MCF 10A (cell line): ENCODE data around the gene NFKB2. TPM values are rescaled to one million over a fixed set of nuclear protein-coding genes. Genes with fewer than 3 reads are reported as not detected.

Experiments used
- BruUV-seq: library from RNA; stranded (reverse); fragments of 400-500 nt; replicated peaks from 2 replicates; lab custom pipeline; 2021; lab: Mats Ljungman, UMichigan
- CTCF ChIA-PET: fragments of 300-600 bp; sonication (Branson Sonifier 250); formaldehyde crosslinking; extraction: SDS; loops from one replicate; lab custom pipeline; 2021; ENCODE audit warnings: antibody characterized with exemption, inconsistent platforms; lab: Yijun Ruan, JAX
- POLR2A ChIA-PET: fragments of 300-600, 350-650 bp; sonication (Branson Sonifier 250); formaldehyde crosslinking; extraction: SDS; loops from one replicate; lab custom pipeline; 2020; ENCODE audit warnings: antibody characterized with exemption, inconsistent platforms; lab: Yijun Ruan, JAX
- DNase-seq: peaks from one replicate; pipeline ENCODE4 v3.0.0-alpha.2; 2018; ENCODE audit not compliant: unreplicated experiment
- H3K27ac Mint-ChIP-seq: one replicate; pipeline ENCODE4 v1.8.0; 2022; ENCODE audit warnings: mild to moderate bottlenecking, low read depth, mixed read lengths; ENCODE audit not compliant: unreplicated experiment
- H3K27me3 Mint-ChIP-seq: one replicate; pipeline ENCODE4 v1.8.0; 2022; ENCODE audit warnings: mixed read lengths; ENCODE audit not compliant: insufficient read depth, unreplicated experiment
- H3K36me3 Mint-ChIP-seq: one replicate; pipeline ENCODE4 v1.8.0; 2022; ENCODE audit warnings: mild to moderate bottlenecking, moderate library complexity, mixed read lengths; ENCODE audit not compliant: insufficient read depth, unreplicated experiment
- H3K4me1 Mint-ChIP-seq: one replicate; pipeline ENCODE4 v1.8.0; 2022; ENCODE audit warnings: mixed read lengths; ENCODE audit not compliant: insufficient read depth, unreplicated experiment
- H3K4me3 Mint-ChIP-seq: one replicate; pipeline ENCODE4 v1.8.0; 2022; ENCODE audit warnings: mild to moderate bottlenecking, moderate library complexity, mixed read lengths; ENCODE audit not compliant: unreplicated experiment
- H3K9me3 Mint-ChIP-seq: one replicate; pipeline ENCODE4 v1.8.0; 2022; ENCODE audit warnings: mixed read lengths; ENCODE audit not compliant: unreplicated experiment
- intact Hi-C: fragments of 100-400 bp; cut with micrococcal nuclease; formaldehyde crosslinking; loops from 2 replicates; pipeline ENCODE4 v1.14.1; 2022
- total RNA-seq: library from RNA; stranded (reverse); gene quantifications from 2 replicates; pipeline ENCODE4 v1.2.3, GENCODE V29; 2022
- TF ChIP-seq, protein P1 (sequence below): fragments of 200-600 bp; IDR thresholded peaks from one replicate; pipeline ENCODE4 v1.8.0; 2022; ENCODE audit warnings: antibody characterized with exemption, mild to moderate bottlenecking; ENCODE audit not compliant: unreplicated experiment

NFKB2 gene
- total RNA-seq, 1 experiment from 2014 or later = 76.2 TPM

DNA sequence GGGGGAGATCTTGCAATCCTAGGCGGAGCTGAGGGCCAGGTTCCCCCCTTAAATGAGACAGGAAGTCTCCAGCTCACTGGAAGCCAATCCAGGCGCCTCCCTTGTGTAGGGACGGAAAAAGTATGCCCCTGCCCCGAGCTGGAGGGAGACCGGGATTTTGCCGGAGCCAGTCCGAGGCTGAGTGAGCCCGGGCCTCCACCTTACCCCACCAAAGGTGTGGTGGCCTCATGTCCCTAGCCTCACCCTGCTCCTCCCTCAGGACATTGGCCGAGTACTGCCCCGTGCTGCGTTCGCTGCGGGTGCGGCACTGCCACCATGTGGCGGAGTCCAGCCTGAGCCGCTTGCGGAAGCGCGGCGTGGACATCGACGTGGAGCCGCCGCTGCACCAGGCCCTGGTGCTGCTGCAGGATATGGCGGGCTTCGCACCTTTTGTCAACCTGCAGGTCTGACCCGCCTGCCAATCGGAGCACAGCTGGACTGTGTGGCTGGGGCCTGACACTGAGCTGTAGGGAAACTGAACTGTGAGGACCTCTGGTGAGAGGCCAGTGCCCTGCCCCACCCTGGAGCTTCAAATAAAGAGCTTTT lies 27.1 kb downstream of the NFKB2 start:
- peak overlapping the region; percentile 64 for H3K27ac Mint-ChIP-seq
- POLR2A ChIA-PET = interaction anchor here (0.6 to 6.1 kb wide), 23 partner anchors 10 to 1362 kb away, joined by 3 to 119 read pairs (median 4); partner anchors contain the start of genes ACTR1A, C10orf95, CUEDC2 and GBF1

GRCh38 chr10:102423372-102423968 lies 28.0 kb downstream of the NFKB2 start:
- intact Hi-C loops = loop anchor here (5.0 to 10.0 kb wide), 2 partner anchors 159 to 199 kb away; partner anchors contain the start of gene ELOVL3
- Mint-ChIP-seq H3K27me3 (no peaks in the 10 kb centered on the region), H3K36me3 (peaks cover 17% of the 10 kb centered on the region), H3K27ac (peak overlapping the region; percentile 64), H3K4me1 (peaks cover 15% of the 10 kb centered on the region), H3K9me3 (no peaks in the 10 kb centered on the region), H3K4me3 (peak overlapping the region; percentile 99)
- TF ChIP-seq, protein P1, sequence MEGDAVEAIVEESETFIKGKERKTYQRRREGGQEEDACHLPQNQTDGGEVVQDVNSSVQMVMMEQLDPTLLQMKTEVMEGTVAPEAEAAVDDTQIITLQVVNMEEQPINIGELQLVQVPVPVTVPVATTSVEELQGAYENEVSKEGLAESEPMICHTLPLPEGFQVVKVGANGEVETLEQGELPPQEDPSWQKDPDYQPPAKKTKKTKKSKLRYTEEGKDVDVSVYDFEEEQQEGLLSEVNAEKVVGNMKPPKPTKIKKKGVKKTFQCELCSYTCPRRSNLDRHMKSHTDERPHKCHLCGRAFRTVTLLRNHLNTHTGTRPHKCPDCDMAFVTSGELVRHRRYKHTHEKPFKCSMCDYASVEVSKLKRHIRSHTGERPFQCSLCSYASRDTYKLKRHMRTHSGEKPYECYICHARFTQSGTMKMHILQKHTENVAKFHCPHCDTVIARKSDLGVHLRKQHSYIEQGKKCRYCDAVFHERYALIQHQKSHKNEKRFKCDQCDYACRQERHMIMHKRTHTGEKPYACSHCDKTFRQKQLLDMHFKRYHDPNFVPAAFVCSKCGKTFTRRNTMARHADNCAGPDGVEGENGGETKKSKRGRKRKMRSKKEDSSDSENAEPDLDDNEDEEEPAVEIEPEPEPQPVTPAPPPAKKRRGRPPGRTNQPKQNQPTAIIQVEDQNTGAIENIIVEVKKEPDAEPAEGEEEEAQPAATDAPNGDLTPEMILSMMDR = no peak
- TSS peak; percentile 78 for BruUV-seq
- POLR2A ChIA-PET = interaction anchor here (0.6 to 6.1 kb wide), 16 partner anchors 9 to 288 kb away, joined by 3 to 119 read pairs (median 4); partner anchors contain the start of genes ACTR1A, C10orf95, CUEDC2 and GBF1
- DNase-seq = no peak
- CTCF ChIA-PET = interaction anchor here (0.6 to 8.6 kb wide), 25 partner anchors 9 to 306 kb away, joined by 3 to 137 read pairs (median 4); partner anchors contain the start of genes C10orf95, CUEDC2 and NFKB2

More for the DNA sequence above, 27.1 kb downstream of the NFKB2 start:
- intact Hi-C loops = loop anchor here (1.0 to 10.0 kb wide), 4 partner anchors 57 to 253 kb away; partner anchors contain the start of gene ELOVL3
- DNase-seq = peak; percentile 75
- CTCF ChIA-PET = interaction anchor here (0.6 to 8.6 kb wide), 32 partner anchors 10 to 473 kb away, joined by 3 to 137 read pairs (median 4); partner anchors contain the start of genes C10orf95, CUEDC2 and NFKB2
- Mint-ChIP-seq H3K27me3 (no peaks in the 10 kb centered on the region), H3K9me3 (no peaks in the 10 kb centered on the region), H3K4me3 (peak overlapping the region; percentile 99), H3K4me1 (peaks cover 13% of the 10 kb centered on the region), H3K36me3 (peaks cover 17% of the 10 kb centered on the region)
- no TSS peak for BruUV-seq
- TF ChIP-seq, protein P1 = peak; percentile 90

GRCh38 chr10:102424145-102424544 lies 28.6 kb downstream of the NFKB2 start:
- Mint-ChIP-seq H3K36me3 (peaks cover 17% of the 10 kb centered on the region), H3K4me1 (peaks cover 13% of the 10 kb centered on the region), H3K4me3 (no peak overlapping the region), H3K9me3 (no peaks in the 10 kb centered on the region), H3K27ac (no peak overlapping the region), H3K27me3 (no peaks in the 10 kb centered on the region)
- intact Hi-C loops = loop anchor here (5.0 to 10.0 kb wide), 2 partner anchors 158 to 199 kb away; partner anchors contain the start of gene ELOVL3
- ChIA-PET POLR2A (interaction anchor here (0.7 to 6.1 kb wide), 6 partner anchors 9 to 78 kb away, joined by 3 to 119 read pairs (median 88); partner anchors contain the start of genes ACTR1A, C10orf95, CUEDC2 and NFKB2), CTCF (interaction anchor here (0.6 to 8.6 kb wide), 10 partner anchors 11 to 1074 kb away, joined by 3 to 137 read pairs (median 4); partner anchors contain the start of gene NFKB2)
- TF ChIP-seq, protein P1 = no peak
- BruUV-seq = no TSS peak
- no peak for DNase-seq
